Kidney (tissue), 14 donors: ENCODE data around the gene RGS9. TPM values are rescaled to one million over a fixed set of nuclear protein-coding genes. Genes with fewer than 3 reads are reported as not detected.

ENCODE experiments used
- DNase-seq, 5 donors: peaks; one replicate each; pipeline ENCODE4 v3.0.0-alpha.2; 2013 to 2020
- FAIRE-seq: peaks from 2 replicates; lab custom pipeline; 2012; peaks lifted over from hg19 to GRCh38; lab: Jason Lieb, UNC
- H3K27ac ChIP-seq, 2 donors: one replicate each; pipeline ENCODE4 v1.7.0; 2013; ENCODE audit warnings: low read depth in 2 of 2, low read length in 2 of 2, inconsistent platforms in 1 of 2
- H3K27me3 ChIP-seq: one replicate; pipeline ENCODE4 v1.7.1; 2013; ENCODE audit warnings: low read length, inconsistent platforms; ENCODE audit not compliant: control insufficient read depth, insufficient read depth
- H3K36me3 ChIP-seq, 3 donors: one replicate each; pipeline versions ENCODE4 v1.7.0 to v1.7.1; 2013; ENCODE audit warnings: low read length in 3 of 3, control low read depth in 1 of 3, inconsistent platforms in 1 of 3; ENCODE audit not compliant: insufficient read depth in 3 of 3, control insufficient read depth in 2 of 3
- H3K4me1 ChIP-seq, 3 donors: one replicate each; pipeline versions ENCODE4 v1.7.0 to v1.7.1; 2013; ENCODE audit warnings: low read length in 3 of 3, inconsistent platforms in 1 of 3, low read depth in 1 of 3; ENCODE audit not compliant: control insufficient read depth in 2 of 3, insufficient read depth in 2 of 3
- H3K4me3 ChIP-seq, 3 donors: one replicate each; pipeline versions ENCODE4 v1.7.0 to v1.8.1; 2013; ENCODE audit warnings: low read length in 3 of 3, control low read depth in 1 of 3, inconsistent platforms in 1 of 3
- H3K9ac ChIP-seq, 3 donors: one replicate each; pipeline versions ENCODE4 v1.7.0 to v1.7.1; 2013; ENCODE audit warnings: low read length in 3 of 3, control low read depth in 1 of 3, inconsistent platforms in 1 of 3
- H3K9me3 ChIP-seq, 3 donors: one replicate each; pipeline versions ENCODE4 v1.7.0 to v1.7.1; 2013; ENCODE audit warnings: low read length in 3 of 3, control low read depth in 1 of 3, inconsistent platforms in 1 of 3; ENCODE audit not compliant: control insufficient read depth in 2 of 3, insufficient read depth in 1 of 3
- CTCF ChIP-seq: IDR thresholded peaks from 3 replicates; pipeline ENCODE4 v1.5.1; 2012; ENCODE audit warnings: mild to moderate bottlenecking, moderate library complexity, borderline replicate concordance; ENCODE audit not compliant: insufficient read depth; ENCODE audit errors: extremely low read depth
- intact Hi-C: fragments of 100-400 bp; cut with DNase I; formaldehyde crosslinking; loops from one replicate; pipeline ENCODE4 v1.11.1; 2022
- polyA plus RNA-seq: library from polyadenylated mRNA; stranded (reverse); fragments of 350-450 nt; fragmentation: Illumina TruSeq; extraction: RNeasy Lipid Tissue Mini Kit (QIAGEN cat#74804); gene quantifications from one replicate; pipeline ENCODE4 v1.2.3, GENCODE V29; 2014; ENCODE audit warnings: low read depth, low replicate concordance; ENCODE audit not compliant: insufficient read depth
- total RNA-seq: library from RNA; stranded (reverse); fragmentation: NEBNext Ultra II Directional; extraction: Animal tissue kit (Norgen Biotek cat#: 25700); gene quantifications from one replicate; pipeline ENCODE4 v1.2.1, GENCODE V29; 2021
- donor health status: control.
- donor health status: control.
- donor health status: control.
- donor health status: control.
- donor health status: control.
- donor health status: DM: yes; HTN: yes; CAD: no.
- donor health status: Normal renal cell carcinoma (clear cell type).

Gene RGS9
- total and polyA plus RNA-seq, 2 donors from 2014 or later = 4.2 to 7.2 TPM

- intact Hi-C loops = no loop called here
- H3K9ac ChIP-seq = no peak overlapping the region
- no peak overlapping the region for H3K4me3 ChIP-seq
- no peak for TF ChIP-seq CTCF
- DNase-seq (no peak), FAIRE-seq (no peak)
- no peaks in the 10 kb centered on the region for H3K4me1 ChIP-seq
- no peak overlapping the region for H3K27ac ChIP-seq
- no peaks in the 10 kb centered on the region for H3K36me3 ChIP-seq
- H3K27me3 ChIP-seq = no peaks in the 10 kb centered on the region
- no peaks in the 10 kb centered on the region for H3K9me3 ChIP-seq
Observed at GRCh38 chr17:65194670-65195334, 57.6 kb downstream of the RGS9 start.

- Histone ChIP-seq H3K27ac (no peak overlapping the region), H3K4me3 (no peak overlapping the region), H3K27me3 (no peaks in the 10 kb centered on the region), H3K4me1 (no peaks in the 10 kb centered on the region), H3K9ac (no peak overlapping the region), H3K36me3 (no peaks in the 10 kb centered on the region), H3K9me3 (no peaks in the 10 kb centered on the region)
- intact Hi-C loops = no loop called here
- no peak for TF ChIP-seq CTCF
- FAIRE-seq (no peak), DNase-seq (no peak)
Observed at GRCh38 chr17:65195716-65196115, 58.5 kb downstream of the RGS9 start.

- Histone ChIP-seq H3K36me3 (no peaks in the 10 kb centered on the region), H3K27ac (no peak overlapping the region), H3K4me1 (no peaks in the 10 kb centered on the region), H3K9me3 (no peaks in the 10 kb centered on the region), H3K4me3 (no peak overlapping the region), H3K27me3 (no peaks in the 10 kb centered on the region), H3K9ac (no peak overlapping the region)
- TF ChIP-seq CTCF = no peak
- intact Hi-C loops = no loop called here
- FAIRE-seq = no peak
- DNase-seq = no peak
Observed at GRCh38 chr17:65196617-65197016, 59.4 kb downstream of the RGS9 start.

- intact Hi-C loops = no loop called here
- Histone ChIP-seq H3K27me3 (no peaks in the 10 kb centered on the region), H3K4me3 (no peak overlapping the region), H3K4me1 (no peaks in the 10 kb centered on the region), H3K27ac (no peak overlapping the region), H3K9ac (no peak overlapping the region), H3K36me3 (no peaks in the 10 kb centered on the region), H3K9me3 (no peaks in the 10 kb centered on the region)
- DNase-seq (no peak), FAIRE-seq (no peak)
- TF ChIP-seq CTCF = no peak
Observed at GRCh38 chr17:65197201-65197600, 60.0 kb downstream of the RGS9 start.
